ENCODE measurements around the gene FOXD3.

Gene FOXD3

GRCh38 chr1:63324779-63325119 lies 2.4 kb downstream of the FOXD3 start:
- H3K4me3 ChIP-seq: peak overlapping the region in 1 of 10 experiments; percentile 49; a peak in 2 of 20 replicates

GRCh38 chr1:63325279-63325985 lies 3.1 kb downstream of the FOXD3 start:
- Histone ChIP-seq H4K20me1 (peaks cover 0 to 52% (median 24%) of the 10 kb centered on the region in 11 experiments; a peak in 13 of 22 replicates), H3K4me1 (peaks cover 0 to 10% (median 2%) of the 10 kb centered on the region in 10 experiments; a peak in 4 of 20 replicates), H3K36me3 (peaks cover 0 to 6% (median 0%) of the 10 kb centered on the region in 11 experiments; a peak in 2 of 22 replicates), H3K27ac (no peak overlapping the region), H3K27me3 (peaks cover 100% of the 10 kb centered on the region in 11 experiments), H3K9ac (no peak overlapping the region), H3K4me3 (no peak overlapping the region), H3K4me2 (no peak overlapping the region), H3K9me3 (replicated peaks in 1 of 11) (peaks cover 53 to 68% (median 60%) of the 10 kb centered on the region in 11 experiments)
- no peak for TF ChIP-seq Cebpa-rat (IDR thresholded peaks at IDR 0.05)

More at GRCh38 chr1:63324779-63325119, 2.4 kb downstream of the FOXD3 start:
- Histone ChIP-seq H3K9ac (no peak overlapping the region), H3K36me3 (peaks cover 0 to 6% (median 0%) of the 10 kb centered on the region in 11 experiments; a peak in 2 of 22 replicates), H3K4me2 (no peak overlapping the region), H3K27ac (no peak overlapping the region), H4K20me1 (peaks cover 0 to 52% (median 24%) of the 10 kb centered on the region in 11 experiments; a peak in 13 of 22 replicates), H3K9me3 (replicated peaks in 1 of 11) (peaks cover 53 to 68% (median 60%) of the 10 kb centered on the region in 11 experiments), H3K4me1 (peaks cover 0 to 10% (median 2%) of the 10 kb centered on the region in 10 experiments; a peak in 4 of 20 replicates), H3K27me3 (peaks cover 100% of the 10 kb centered on the region in 11 experiments)
- no peak for TF ChIP-seq Cebpa-rat (IDR thresholded peaks at IDR 0.05)

GRCh38 chr1:63326106-63326472 lies 3.7 kb downstream of the FOXD3 start:
- Histone ChIP-seq H3K9ac (no peak overlapping the region), H3K4me1 (peaks cover 0 to 8% (median 1%) of the 10 kb centered on the region in 10 experiments; a peak in 4 of 20 replicates), H3K4me2 (no peak overlapping the region), H3K27ac (no peak overlapping the region), H3K9me3 (replicated peaks in 1 of 11) (peaks cover 49 to 65% (median 56%) of the 10 kb centered on the region in 11 experiments), H4K20me1 (peaks cover 0 to 52% (median 24%) of the 10 kb centered on the region in 11 experiments; a peak in 13 of 22 replicates), H3K27me3 (peaks cover 100% of the 10 kb centered on the region in 11 experiments), H3K4me3 (no peak overlapping the region), H3K36me3 (peaks cover 0 to 6% (median 0%) of the 10 kb centered on the region in 11 experiments; a peak in 2 of 22 replicates)
- TF ChIP-seq Cebpa-rat (IDR thresholded peaks at IDR 0.05): no peak

GRCh38 chr1:63326473-63327380 lies 4.4 kb downstream of the FOXD3 start:
- no peak for TF ChIP-seq Cebpa-rat (IDR thresholded peaks at IDR 0.05)
- H3K4me3 ChIP-seq: peak overlapping the region in 3 of 10 experiments; percentile 4 to 37 (median 11); a peak in 2 of 20 replicates
- H3K4me2 ChIP-seq: peak overlapping the region in 4 of 11 experiments; percentile 6 to 53 (median 34); a peak in 6 of 22 replicates
- no peak overlapping the region for H3K9ac ChIP-seq
- peaks cover 0 to 6% (median 0%) of the 10 kb centered on the region in 11 experiments; a peak in 2 of 22 replicates for H3K36me3 ChIP-seq
- peaks cover 97 to 100% (median 100%) of the 10 kb centered on the region in 11 experiments for H3K27me3 ChIP-seq
- H3K27ac ChIP-seq: no peak overlapping the region
- peaks cover 0 to 6% (median 0%) of the 10 kb centered on the region in 10 experiments; a peak in 3 of 20 replicates for H3K4me1 ChIP-seq
- peaks cover 43 to 59% (median 49%) of the 10 kb centered on the region in 11 experiments for H3K9me3 ChIP-seq (replicated peaks in 1 of 11)
- H4K20me1 ChIP-seq: peaks cover 0 to 51% (median 21%) of the 10 kb centered on the region in 11 experiments; a peak in 13 of 22 replicates

GRCh38 chr1:63327417-63328054 lies 5.2 kb downstream of the FOXD3 start:
- H3K4me1 ChIP-seq: peaks cover 0 to 2% (median 0%) of the 10 kb centered on the region in 10 experiments; a peak in 3 of 20 replicates
- H3K4me3 ChIP-seq: peak overlapping the region in 3 of 10 experiments; percentile 4 to 37 (median 11); a peak in 2 of 20 replicates
- no peak overlapping the region for H3K9ac ChIP-seq
- no peak for TF ChIP-seq Cebpa-rat (IDR thresholded peaks at IDR 0.05)
- peak overlapping the region in 7 of 11 experiments; percentile 0 to 53 (median 6); a peak in 8 of 22 replicates for H3K4me2 ChIP-seq
- peaks cover 35 to 51% (median 41%) of the 10 kb centered on the region in 11 experiments for H3K9me3 ChIP-seq (replicated peaks in 1 of 11)
- H3K27ac ChIP-seq: no peak overlapping the region
- H3K36me3 ChIP-seq: peaks cover 0 to 6% (median 0%) of the 10 kb centered on the region in 11 experiments; a peak in 2 of 22 replicates
- peaks cover 89 to 100% (median 97%) of the 10 kb centered on the region in 11 experiments for H3K27me3 ChIP-seq
- H4K20me1 ChIP-seq: peaks cover 0 to 43% (median 21%) of the 10 kb centered on the region in 11 experiments; a peak in 13 of 22 replicates

- H3K9ac ChIP-seq: no peak overlapping the region
- peaks cover 83 to 100% (median 91%) of the 10 kb centered on the region in 11 experiments for H3K27me3 ChIP-seq
- H3K27ac ChIP-seq: no peak overlapping the region
- H3K36me3 ChIP-seq: peaks cover 0 to 4% (median 0%) of the 10 kb centered on the region in 11 experiments; a peak in 2 of 22 replicates
- H3K4me3 ChIP-seq: no peak overlapping the region
- no peak for TF ChIP-seq Cebpa-rat (IDR thresholded peaks at IDR 0.05)
- peaks cover 0 to 37% (median 21%) of the 10 kb centered on the region in 11 experiments; a peak in 13 of 22 replicates for H4K20me1 ChIP-seq
- peaks cover 29 to 45% (median 35%) of the 10 kb centered on the region in 11 experiments for H3K9me3 ChIP-seq (replicated peaks in 1 of 11)
- H3K4me1 ChIP-seq: no peaks in the 10 kb centered on the region; a peak in 1 of 20 replicates
- H3K4me2 ChIP-seq: no peak overlapping the region
These were observed 5.8 kb downstream of the FOXD3 start for GRCh38 chr1:63328122-63328521.

- H3K27ac ChIP-seq: no peak overlapping the region
- no peak overlapping the region for H3K4me3 ChIP-seq
- peaks cover 0 to 33% (median 17%) of the 10 kb centered on the region in 11 experiments; a peak in 13 of 22 replicates for H4K20me1 ChIP-seq
- peaks cover 22 to 38% (median 29%) of the 10 kb centered on the region in 11 experiments for H3K9me3 ChIP-seq (replicated peaks in 1 of 11)
- no peaks in the 10 kb centered on the region; a peak in 2 of 22 replicates for H3K36me3 ChIP-seq
- no peak overlapping the region for H3K9ac ChIP-seq
- H3K4me2 ChIP-seq: no peak overlapping the region
- peaks cover 77 to 97% (median 85%) of the 10 kb centered on the region in 11 experiments for H3K27me3 ChIP-seq
- H3K4me1 ChIP-seq: no peaks in the 10 kb centered on the region
- no peak for TF ChIP-seq Cebpa-rat (IDR thresholded peaks at IDR 0.05)
These were observed 6.4 kb downstream of the FOXD3 start for GRCh38 chr1:63328781-63329180.
